Neutrophil (primary cell): Measurements from ENCODE around the gene DHX36.
A peak's percentile ranks its signal among the peaks of the same experiment; 100 is the strongest.

Source experiments
- H3K27ac ChIP-seq: fragments of 200-600 bp; sonication (generic); 2 replicates; pipeline ENCODE4 v1.5.1; 2016; ENCODE audit warnings: mild to moderate bottlenecking, moderate library complexity
- H3K27me3 ChIP-seq: fragments of 200-600 bp; sonication (generic); 2 replicates; pipeline ENCODE4 v1.6.0; 2016; ENCODE audit warnings: mild to moderate bottlenecking
- H3K36me3 ChIP-seq: fragments of 200-600 bp; sonication (generic); 2 replicates; pipeline ENCODE4 v1.5.1; 2017
- H3K4me1 ChIP-seq, 2 experiments: fragments of 200-600 bp in 1 of 2; sonication (generic) in 1 of 2; 1 replicate in 1 of 2; 2 replicates in 1 of 2; pipeline versions ENCODE4 v1.5.1 to v1.6.1; 2013 to 2016; ENCODE audit warnings: low read depth in 1 of 2, low read length in 1 of 2, mild to moderate bottlenecking in 1 of 2, moderate library complexity in 1 of 2; ENCODE audit not compliant: control insufficient read depth in 1 of 2, insufficient read depth in 1 of 2
- H3K4me3 ChIP-seq, 2 experiments: fragments of 200-600 bp in 1 of 2; sonication (generic) in 1 of 2; 1 replicate in 1 of 2; 2 replicates in 1 of 2; pipeline ENCODE4 v1.5.1; 2013 to 2016; ENCODE audit warnings: low read depth in 1 of 2, low read length in 1 of 2, mild to moderate bottlenecking in 1 of 2, moderate library complexity in 1 of 2
- H3K9me3 ChIP-seq: fragments of 200-600 bp; sonication (generic); 2 replicates; pipeline ENCODE4 v1.5.1; 2016
- CTCF ChIP-seq: fragments of 200-600 bp; sonication (generic); IDR thresholded peaks from 2 replicates; pipeline ENCODE4 v1.5.1; 2016; ENCODE audit warnings: antibody characterized with exemption

The DHX36 gene

GRCh38 chr3:154273381-154273780 lies 50.9 kb downstream of the DHX36 start:
- Histone ChIP-seq H3K4me3 (no peak overlapping the region), H3K4me1 (no peaks in the 10 kb centered on the region), H3K27ac (no peak overlapping the region), H3K36me3 (peaks cover 70% of the 10 kb centered on the region), H3K9me3 (no peaks in the 10 kb centered on the region), H3K27me3 (no peaks in the 10 kb centered on the region)
- no peak for TF ChIP-seq CTCF

- Histone ChIP-seq H3K36me3 (peaks cover 78% of the 10 kb centered on the region), H3K9me3 (no peaks in the 10 kb centered on the region), H3K4me1 (peaks cover 0 to 5% of the 10 kb centered on the region in 2 experiments), H3K27ac (no peak overlapping the region), H3K4me3 (no peak overlapping the region), H3K27me3 (no peaks in the 10 kb centered on the region)
- no peak for TF ChIP-seq CTCF
Measured at GRCh38 chr3:154254527-154254926, 69.8 kb downstream of the DHX36 start.

GRCh38 chr3:154252759-154253638 lies 71.3 kb downstream of the DHX36 start:
- Histone ChIP-seq H3K27ac (no peak overlapping the region), H3K4me3 (no peak overlapping the region), H3K36me3 (peaks cover 70% of the 10 kb centered on the region), H3K27me3 (no peaks in the 10 kb centered on the region), H3K4me1 (peaks cover 0 to 5% of the 10 kb centered on the region in 2 experiments), H3K9me3 (no peaks in the 10 kb centered on the region)
- peak; percentile 42 for TF ChIP-seq CTCF

GRCh38 chr3:154251610-154252009 lies 72.7 kb downstream of the DHX36 start:
- Histone ChIP-seq H3K9me3 (no peaks in the 10 kb centered on the region), H3K4me1 (peaks cover 0 to 5% of the 10 kb centered on the region in 2 experiments), H3K27me3 (no peaks in the 10 kb centered on the region), H3K4me3 (no peak overlapping the region), H3K27ac (no peak overlapping the region), H3K36me3 (peaks cover 56% of the 10 kb centered on the region)
- TF ChIP-seq CTCF = no peak

- Histone ChIP-seq H3K4me3 (no peak overlapping the region), H3K4me1 (peaks cover 0 to 5% of the 10 kb centered on the region in 2 experiments), H3K27me3 (no peaks in the 10 kb centered on the region), H3K9me3 (no peaks in the 10 kb centered on the region), H3K27ac (no peak overlapping the region), H3K36me3 (peaks cover 45% of the 10 kb centered on the region)
- TF ChIP-seq CTCF = no peak
Measured at GRCh38 chr3:154250291-154250690, 74.0 kb downstream of the DHX36 start.
